Endothelial cell of hepatic sinusoid (primary cell): ENCODE data around the gene KCNJ6.

ENCODE experiments used
- in situ Hi-C: cut with HindIII; loops from 2 replicates; pipeline ENCODE4 v1.10.0; 2017; ENCODE audit warnings: low sequenced_read_pairs

The KCNJ6 gene

DNA sequence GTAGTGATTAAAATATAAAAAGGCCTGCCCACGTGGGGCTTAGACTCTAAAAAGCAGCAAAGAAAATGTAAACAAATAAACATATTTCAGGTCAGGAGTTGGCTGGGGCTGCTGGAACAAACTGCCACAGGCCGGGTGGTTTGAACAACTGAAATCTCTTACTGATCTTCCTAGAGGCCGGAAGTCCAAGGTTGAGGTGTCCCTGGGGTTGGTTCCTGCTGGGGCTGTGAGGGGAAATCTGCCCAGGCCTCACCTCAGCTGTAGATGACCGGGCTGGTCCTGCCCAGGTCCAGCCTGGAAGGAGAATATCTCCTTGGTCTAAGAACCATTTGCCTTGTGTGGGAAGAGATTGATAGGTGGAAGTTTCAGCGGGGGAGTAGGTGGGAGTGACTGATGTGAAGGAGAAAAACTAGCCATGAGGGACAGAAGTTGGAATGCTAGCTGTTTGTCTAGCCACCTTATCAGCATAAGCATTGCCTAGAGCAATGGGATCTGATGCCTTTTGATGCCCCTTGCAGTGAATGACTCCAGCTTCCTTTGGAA, 328.6 kb downstream of the KCNJ6 start:
- in situ Hi-C loops = no loop called here

GRCh38 chr21:37587203-37587602, 329.1 kb downstream of the KCNJ6 start:
- in situ Hi-C loops = no loop called here

DNA sequence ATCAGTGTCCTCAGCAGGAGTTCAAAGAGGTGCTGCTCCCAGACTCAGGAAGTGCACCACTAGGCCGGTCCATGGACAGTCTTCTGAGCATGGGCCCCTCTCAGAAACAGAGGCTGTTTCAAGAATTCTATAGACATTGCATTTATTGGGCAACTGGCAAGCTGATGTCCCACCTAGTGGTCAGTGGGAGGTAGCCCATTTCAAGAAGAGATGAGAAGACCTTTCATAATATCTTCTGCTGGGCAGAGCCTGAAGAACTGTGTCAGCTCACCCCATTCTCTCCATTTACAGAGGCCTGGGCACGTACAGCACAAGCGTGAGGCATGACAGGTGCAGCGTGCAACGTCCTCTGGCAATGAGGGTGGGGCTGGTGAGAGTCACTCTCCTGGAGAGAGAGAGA, 333.7 kb downstream of the KCNJ6 start:
- in situ Hi-C loops = no loop called here

- in situ Hi-C loops = no loop called here
These were observed 335.6 kb downstream of the KCNJ6 start for GRCh38 chr21:37580666-37581065.

DNA sequence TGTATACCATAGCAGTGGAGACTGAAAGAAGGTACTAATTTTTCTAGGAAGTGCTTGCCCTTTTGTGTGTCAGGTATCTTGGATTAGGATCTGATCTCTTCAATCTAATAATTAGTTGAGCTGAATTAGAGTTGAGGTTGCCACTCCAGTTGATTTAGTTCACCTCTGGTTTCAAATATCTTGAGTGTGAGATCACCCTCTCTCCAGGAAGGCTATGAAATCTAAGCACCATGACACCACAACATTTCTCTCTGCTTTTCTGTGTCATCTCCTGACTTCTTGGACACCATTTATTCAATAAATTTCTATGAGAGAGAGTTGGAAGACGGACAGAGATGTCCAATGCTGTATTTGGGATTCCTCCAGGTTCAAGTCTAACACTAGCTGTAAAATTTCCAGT, 336.9 kb downstream of the KCNJ6 start:
- in situ Hi-C loops = loop anchor here (10.0 kb wide), 1 partner anchor 55 kb away; no protein-coding TSS in a partner anchor

GRCh38 chr21:37578471-37579126, 337.7 kb downstream of the KCNJ6 start:
- in situ Hi-C loops = loop anchor here (10.0 kb wide), 1 partner anchor 56 kb away; no protein-coding TSS in a partner anchor

GRCh38 chr21:37576929-37577328, 339.3 kb downstream of the KCNJ6 start:
- in situ Hi-C loops = loop anchor here (10.0 kb wide), 1 partner anchor 58 kb away; no protein-coding TSS in a partner anchor

GRCh38 chr21:37575580-37575979, 340.7 kb downstream of the KCNJ6 start:
- in situ Hi-C loops = loop anchor here (10.0 kb wide), 1 partner anchor 59 kb away; no protein-coding TSS in a partner anchor

DNA sequence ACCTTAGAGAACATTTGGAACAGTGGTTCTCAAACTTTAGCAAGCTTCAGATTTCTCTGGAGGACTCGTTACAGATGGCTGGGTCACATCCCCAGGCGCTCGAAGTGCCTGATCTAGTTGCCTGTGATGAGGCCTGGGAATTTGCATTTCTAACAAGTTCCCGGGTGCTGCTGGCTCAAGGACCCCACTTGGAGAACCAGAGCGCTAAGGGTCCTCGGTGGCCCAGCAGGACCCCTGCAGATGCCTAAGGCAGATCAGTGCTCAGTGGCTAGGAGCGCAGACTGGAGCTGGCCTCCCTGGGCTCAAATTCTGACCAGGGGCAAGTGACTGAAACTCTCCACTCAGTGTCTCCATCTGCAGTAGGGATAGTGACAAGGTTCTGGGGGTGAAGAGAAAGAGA, 341.5 kb downstream of the KCNJ6 start:
- in situ Hi-C loops = loop anchor here (5.0 to 10.0 kb wide), 2 partner anchors 60 to 62 kb away; no protein-coding TSS in a partner anchor

DNA sequence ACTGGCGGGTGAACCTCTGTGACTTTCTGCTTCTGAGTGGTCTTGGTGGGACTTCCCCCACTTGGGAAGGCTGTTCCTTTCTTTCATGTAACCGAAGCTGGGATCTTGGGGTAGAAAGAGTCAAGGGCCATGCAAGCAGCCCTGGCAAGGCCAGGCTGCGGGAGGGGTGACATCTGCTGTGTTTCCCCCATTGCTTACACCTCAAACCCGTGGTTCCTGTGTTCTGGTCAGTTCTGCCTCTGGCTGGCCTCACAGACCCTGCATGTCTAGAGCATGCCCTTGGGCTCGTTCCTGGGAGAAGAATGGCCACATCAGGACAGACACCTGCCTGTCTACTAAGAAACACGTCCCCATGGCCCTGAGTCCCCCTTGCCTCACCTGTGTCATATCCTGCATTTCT, 341.9 kb downstream of the KCNJ6 start:
- in situ Hi-C loops = loop anchor here (5.0 to 10.0 kb wide), 2 partner anchors 60 to 62 kb away; no protein-coding TSS in a partner anchor

DNA sequence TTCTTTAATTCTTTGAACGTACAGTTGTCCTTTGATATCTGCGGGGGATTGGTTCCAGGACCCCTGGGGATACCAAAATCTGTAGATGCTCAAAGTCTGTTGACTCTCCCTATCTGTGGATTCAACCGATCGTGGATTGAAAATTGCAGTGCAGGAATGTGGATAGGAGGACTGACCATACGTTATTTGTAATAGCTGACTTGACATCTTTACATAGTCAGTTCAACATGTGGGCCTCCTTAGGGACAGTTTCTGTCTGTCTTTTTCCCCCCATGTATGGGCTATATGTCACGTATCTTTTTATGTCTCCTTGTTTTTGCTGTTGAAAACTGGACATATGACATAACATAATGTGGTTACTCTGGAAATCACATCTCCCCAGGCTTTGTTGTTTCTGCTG, 344.8 kb downstream of the KCNJ6 start:
- in situ Hi-C loops = loop anchor here (5.0 to 10.0 kb wide), 2 partner anchors 59 to 63 kb away; no protein-coding TSS in a partner anchor

GRCh38 chr21:37568916-37569315, 347.3 kb downstream of the KCNJ6 start:
- in situ Hi-C loops = no loop called here

- in situ Hi-C loops = no loop called here
These were observed 347.8 kb downstream of the KCNJ6 start for GRCh38 chr21:37568415-37568814.

DNA sequence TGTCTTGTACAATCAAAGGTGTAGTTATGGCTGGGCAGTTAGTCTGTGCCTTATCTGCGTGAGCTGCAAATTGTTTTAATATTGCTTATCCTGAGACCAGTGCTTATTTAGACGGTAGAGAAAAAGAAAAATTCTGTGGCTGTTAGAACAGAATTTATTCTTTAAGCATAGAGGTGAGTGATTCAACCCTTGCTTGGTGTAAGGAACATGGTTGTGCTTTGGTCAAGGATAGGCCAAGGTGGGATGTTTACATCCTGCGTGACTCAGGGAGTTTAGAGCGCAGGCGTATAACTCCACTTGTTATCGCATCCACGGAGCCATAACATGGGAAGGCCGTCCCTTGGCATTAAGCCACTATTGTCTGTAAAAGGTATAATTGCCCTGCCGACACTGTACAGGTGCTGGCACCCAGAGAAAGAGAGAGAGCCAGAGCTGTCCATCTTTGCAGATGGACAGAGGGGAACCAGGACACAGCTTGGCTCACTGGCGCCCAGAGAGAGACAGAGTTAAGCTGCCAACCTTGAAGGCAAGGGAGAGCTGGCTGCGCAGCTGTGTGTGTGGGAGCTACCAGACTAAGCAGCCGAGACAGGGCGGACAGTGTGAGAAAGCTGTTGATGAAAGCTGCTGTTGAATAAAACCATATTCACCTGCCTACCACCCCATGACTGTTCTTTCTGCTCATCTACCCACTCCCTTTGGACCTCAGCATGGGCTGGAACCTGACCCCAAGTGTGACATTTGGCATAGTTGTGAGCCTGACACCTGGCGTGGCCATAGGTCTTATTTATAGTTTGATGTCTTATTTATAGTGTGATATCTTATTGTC, 349.3 kb downstream of the KCNJ6 start:
- in situ Hi-C loops = no loop called here

DNA sequence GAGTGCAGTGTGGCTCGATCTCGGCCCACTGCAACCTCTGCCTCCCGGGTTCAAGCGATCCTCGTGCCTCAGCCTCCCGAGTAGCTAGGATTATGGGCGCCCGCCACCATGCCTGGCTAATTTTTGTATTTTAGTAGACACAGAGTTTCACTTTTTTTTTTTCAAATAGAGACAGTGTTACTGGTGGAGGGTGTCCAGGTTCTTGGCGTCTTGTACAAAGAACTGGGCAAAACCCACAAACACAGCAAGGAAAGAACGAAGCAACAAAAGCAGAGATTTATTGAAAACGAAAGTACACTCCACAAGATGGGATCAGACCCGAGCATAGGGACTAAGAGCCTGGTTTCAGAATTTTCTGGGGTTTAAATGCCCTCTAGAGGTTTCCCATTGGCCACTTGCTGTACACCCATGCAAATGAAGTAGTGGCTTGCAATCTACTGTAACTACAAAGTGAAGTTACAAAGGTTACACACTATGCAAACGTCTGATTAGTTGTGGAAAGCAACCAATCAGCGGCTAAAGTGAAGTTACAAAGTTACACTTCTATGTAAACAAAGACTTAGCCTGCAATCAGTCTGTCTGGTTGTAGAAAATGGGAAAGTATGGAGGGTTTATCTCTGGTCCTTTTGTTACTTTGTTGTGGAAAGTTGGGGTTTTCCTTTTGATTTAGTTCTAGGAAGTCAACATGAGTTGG, 350.6 kb downstream of the KCNJ6 start:
- in situ Hi-C loops = no loop called here

GRCh38 chr21:37564924-37565529, 351.2 kb downstream of the KCNJ6 start:
- in situ Hi-C loops = no loop called here

DNA sequence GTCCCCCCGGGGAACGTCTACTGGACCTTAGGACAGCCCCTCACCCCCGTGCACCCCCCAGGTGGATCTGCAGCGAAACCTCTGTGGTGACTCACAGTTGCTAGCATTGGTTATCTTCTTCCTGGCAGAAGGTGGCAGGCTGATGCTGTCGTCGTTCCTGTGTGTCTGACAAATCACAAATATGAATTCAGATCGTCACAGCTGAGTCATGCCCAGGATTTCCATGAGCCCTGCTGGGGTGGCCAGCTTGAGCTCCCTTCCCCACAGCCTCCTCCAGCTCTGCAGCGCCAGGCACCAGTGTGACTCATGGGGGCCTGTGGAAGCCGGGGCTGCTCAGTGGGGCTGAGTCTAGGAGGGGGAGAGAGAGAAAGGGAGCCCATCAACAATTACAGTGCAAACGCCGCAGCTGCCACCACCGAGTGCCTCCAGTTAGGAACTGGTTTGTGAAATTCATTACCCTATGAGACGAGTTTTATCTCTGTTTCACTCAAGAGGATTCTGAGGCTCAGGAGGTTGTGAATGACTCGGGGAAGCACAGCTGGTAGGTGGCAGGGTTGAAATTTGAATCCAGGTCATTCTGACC, 351.8 kb downstream of the KCNJ6 start:
- in situ Hi-C loops = no loop called here

- in situ Hi-C loops = no loop called here
These were observed 352.5 kb downstream of the KCNJ6 start for GRCh38 chr21:37563641-37564340.

GRCh38 chr21:37562920-37563640, 353.2 kb downstream of the KCNJ6 start:
- in situ Hi-C loops = no loop called here
